GM18858 (cell line): ENCODE measurements around the gene MRPL19.
A peak's percentile ranks its signal among the peaks of the same experiment; 100 is the strongest.
"Not testable (repeated sequence)": the region's sequence is repeated elsewhere in the genome, so short reads cannot be mapped to it uniquely, and the experiment has no call there.

Experiments used
- ATAC-seq: cut with Tn5 transposase; IDR thresholded peaks from one replicate; pipeline ENCODE4 v1.9.1; 2021; ENCODE audit not compliant: unreplicated experiment

The MRPL19 gene

DNA sequence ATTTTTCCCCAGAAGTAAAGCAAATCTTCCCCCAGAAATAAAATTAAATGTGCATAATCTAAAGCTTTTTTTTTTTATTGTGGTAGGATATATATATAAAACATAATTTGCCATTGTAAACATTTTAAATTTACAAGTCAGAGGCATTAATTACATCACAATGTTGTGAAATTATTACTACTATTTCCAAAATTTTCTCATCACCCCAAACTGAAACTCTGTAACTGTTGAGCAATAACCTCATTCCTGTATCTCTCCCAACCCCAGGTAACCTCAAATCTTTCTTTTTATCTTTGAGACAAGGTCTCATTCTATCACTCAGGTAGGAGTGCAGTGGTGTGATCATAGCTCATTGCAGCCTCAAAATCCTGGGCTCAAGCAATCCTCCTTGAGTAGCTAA is 11.2 kb downstream of the MRPL19 start:
- ATAC-seq, result no peak

DNA sequence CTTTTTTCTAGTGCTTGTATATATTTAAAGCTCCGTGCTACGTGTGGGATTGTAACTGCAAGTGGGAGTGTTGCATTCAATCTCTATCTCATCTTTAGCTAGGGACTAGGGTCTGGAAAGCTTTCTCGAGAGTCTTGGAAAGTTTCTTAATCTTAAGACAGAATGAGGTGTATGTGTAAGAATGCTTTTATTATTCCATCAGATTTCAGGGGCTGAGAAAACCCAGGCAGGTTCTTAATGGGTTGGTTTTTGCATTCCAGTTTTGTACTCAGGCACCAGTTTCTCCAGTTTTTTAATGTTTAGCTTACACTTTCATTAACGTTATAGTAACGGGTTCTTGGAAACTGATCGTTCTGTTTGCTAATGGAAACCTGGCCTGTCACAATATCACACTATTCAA is 20.3 kb downstream of the MRPL19 start:
- no peak for ATAC-seq

DNA sequence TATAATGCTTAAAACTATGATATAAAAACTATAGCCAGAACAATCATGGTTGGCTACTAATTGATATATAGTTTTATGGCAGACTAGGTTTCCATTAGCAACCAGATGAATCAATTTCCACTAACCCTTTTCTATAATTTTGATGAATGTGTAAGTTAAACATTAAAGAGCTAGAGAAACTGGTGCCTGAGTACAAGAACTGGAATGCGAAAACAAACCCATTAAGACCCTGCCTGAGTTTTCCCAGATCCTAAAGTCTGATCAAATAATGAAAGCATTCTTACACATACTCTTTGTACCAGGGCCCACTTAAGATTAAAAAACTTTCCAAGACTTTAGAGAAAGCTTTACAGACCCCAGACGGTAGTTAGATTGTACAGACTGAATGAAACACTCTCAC is 21.3 kb downstream of the MRPL19 start:
- ATAC-seq, result no peak

DNA sequence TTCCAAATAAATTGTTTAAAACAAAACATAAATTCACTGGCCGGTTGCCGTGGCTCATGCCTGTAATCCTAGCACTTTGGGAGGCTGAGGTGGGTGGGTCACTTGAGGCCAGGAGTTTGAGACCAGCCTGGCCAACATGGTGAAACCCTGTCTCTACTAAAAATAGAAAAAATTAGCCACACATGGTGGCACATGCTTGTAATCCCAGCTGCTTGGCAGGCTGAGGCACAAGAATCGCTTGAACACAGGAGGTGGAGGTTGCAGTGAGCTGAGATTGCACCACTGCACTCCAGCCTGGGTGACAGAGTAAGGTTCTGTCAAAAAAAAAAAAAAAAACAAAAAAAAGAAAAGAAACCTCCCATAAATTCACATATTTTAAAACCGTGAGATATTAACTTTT is 28.8 kb downstream of the MRPL19 start:
- ATAC-seq, result not testable (repeated sequence)

DNA sequence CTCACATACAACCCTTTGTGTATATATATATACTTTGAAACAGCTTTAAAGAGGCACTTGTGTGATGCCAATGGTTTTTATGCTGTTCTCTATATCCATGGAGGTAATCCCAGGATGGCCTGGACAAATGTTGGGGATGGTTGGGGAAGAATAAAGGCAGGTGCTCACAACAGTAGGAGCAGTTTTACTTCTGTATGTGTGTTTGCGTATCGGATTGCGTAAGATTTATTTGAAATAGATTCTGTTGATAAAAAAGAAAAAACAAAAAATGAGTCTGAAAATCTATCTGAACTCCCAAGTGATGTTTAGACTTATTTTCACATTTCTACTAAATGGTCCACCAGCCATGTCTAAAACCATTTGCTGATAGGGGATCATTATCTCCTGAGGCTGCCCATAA is 29.3 kb downstream of the MRPL19 start:
- ATAC-seq, result no peak

DNA sequence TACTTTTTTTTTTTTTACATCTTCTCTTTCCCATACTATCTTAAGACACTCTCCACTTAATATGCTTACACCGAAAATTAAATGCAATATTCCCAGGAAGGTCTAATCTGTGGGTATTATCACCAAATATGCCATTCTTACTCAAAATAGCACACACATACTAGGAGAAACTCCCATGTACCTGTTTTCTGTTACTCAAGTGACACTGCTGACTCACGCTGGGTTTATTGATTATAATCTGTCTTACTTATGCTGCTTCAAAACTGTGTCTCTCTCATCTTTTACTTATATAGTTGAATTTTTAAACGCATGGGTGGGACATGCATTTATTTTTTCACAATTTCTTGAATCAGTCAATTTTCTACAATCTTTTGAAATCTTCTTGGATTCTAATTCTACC is 29.9 kb downstream of the MRPL19 start:
- no peak for ATAC-seq

DNA sequence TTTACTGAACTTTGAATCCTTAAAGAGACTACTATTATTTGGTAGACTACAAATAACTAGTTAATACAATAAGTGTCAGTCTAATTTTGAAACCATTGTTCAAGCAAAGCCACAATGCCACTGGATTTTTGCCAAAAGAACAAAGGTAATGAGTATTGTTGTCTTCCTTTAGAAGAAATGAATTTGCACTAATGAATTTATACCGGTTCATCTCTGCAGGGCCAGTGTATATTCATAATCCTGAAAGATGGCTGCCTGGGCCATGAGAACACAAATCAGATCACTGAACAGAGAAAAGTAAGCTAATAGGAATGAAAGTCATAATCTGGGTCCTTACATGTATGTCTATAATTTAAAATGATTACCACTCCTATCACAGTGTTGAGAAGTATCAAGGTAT is 33.0 kb downstream of the MRPL19 start:
- ATAC-seq, result no peak

DNA sequence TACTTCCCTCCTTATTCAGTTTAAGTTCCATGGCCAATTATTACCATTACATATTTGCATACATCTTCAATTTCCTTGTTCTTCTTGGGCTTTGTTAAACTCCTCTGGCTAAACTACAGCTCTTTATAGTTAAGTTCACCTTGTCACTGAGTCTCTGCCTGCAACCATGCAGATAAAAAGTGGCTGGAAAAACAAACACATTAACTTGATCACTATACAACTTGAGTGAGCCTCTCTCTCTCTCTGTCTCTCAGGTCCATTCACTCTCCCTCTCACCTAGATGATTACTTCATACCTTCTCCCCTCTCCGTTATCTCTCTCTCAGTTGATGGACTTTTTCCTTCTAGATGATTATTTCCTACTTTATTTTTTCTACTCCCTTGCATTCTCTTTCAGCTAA is 33.8 kb downstream of the MRPL19 start:
- ATAC-seq, result no peak

DNA sequence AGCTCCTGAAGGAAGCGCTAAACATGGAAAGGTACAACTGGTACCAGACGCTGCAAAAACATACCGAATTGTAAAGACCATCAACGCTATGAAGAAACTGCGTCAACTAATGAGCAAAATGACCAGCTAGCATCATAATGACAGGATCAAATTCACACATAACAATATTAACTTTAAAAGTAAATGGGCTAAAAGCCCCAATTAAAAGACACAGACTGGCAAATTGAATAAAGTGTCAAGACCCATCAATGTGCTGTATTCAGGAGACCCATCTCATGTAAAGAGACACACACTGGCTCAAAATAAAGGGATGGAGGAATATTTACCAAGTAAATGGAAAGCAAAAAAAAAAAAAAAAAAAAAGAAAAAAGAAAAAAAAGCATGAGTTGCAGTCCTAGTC is 36.8 kb downstream of the MRPL19 start:
- not testable (repeated sequence) for ATAC-seq

DNA sequence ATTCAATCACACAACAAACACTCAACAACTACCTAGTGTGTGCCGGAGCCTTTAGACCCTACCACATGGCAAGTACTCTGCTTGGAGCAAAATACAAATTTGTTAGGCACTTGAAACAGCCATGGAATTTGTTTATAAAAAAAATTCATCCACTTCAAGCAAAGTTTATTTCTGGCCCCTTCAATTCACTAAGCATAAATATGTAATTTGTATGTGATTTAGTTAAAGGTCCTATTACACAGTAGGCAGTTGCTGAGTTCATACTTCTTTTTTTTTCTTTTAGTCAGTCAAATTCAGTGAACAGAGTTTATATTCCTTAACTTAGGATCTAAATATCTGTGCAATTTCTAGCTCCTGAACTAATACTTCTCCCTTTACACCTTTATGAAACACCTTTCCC is 41.6 kb downstream of the MRPL19 start:
- ATAC-seq, result no peak

DNA sequence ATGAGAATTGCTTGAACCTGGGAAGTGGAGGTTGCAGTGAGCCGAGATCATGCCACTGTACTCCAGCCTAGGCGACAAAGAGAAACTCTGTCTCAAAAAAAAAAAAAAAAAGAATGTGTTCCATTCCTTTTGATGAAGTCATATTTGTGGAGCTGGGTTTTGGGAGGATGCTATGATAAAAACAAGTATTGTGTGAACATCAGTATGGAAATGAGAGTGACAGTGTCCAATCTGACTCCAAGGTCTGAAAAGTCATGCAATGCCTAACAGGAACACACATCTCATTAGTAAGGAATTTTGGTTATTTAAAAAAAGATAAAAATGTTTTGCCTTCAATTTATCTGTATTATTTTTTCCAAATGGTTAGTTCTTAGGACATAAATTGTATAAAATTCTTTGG is 52.3 kb downstream of the MRPL19 start:
- no peak for ATAC-seq

DNA sequence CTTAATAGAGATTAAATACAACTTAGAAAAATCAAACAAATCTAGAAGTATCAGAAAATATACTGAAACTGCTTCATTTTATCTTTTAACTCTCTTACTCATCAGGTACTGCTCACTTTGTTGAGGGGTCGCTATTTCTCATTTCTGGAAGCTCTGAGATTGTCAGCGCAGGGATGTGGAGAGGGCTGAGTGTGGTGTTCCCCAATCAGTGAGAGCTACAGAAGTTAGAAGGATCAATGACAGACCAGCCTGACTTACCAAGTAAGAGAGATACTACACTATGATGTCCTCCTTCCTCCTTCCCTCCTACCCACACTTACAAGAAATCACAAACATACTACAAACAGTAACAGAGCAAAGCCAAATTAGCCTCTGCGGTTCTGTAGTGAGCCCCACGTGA is 56.0 kb downstream of the MRPL19 start:
- ATAC-seq, result no peak

DNA sequence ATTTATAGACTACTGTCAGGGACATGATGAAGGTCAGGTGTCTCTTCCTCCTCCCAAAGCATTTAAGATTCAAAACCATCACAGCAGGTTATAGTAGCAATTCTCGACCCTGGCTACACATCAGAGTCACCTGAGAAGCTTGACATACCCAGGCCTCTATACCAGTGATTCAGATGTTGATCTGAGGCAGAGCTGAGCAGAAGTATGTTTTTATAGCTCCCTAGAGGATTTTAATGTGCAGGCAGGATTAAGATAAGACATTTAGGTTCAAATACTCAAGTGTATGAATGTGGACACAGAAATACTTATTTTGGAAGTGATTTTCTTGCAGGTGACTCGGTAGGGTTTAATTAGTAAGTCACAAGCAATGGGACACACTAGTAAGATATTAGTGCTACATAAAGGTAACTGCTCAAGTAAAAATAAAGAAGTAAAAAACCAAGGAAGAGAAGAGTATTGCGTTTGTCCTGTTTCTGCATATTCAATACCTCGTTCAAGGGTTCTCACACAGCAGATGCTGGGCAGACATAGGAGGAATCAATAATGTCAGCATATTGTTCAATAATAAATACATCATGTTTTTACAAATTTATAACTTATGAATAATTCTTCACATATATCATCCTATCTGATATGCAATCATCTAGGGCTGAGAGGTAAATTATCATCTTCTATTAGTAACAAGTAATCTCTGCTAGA is 57.2 kb downstream of the MRPL19 start:
- ATAC-seq, result no peak

DNA sequence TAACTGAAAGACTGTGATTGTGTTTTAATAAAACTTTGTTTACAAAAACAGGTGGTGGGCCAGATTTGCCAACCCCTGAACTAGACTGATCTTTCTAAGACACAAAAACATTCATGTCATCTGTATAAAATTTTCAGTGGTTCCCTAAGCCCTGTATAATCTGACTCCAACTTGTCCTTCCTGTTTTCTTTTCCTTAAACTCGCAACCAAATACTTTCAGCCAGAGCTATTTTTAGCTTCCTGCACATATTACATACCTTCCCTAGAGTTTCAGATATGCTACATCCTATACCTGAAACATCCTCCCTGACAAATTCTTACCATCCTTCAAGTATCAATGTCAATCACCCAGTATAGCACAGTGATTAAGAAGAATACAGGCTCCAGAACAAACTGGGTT is 59.3 kb downstream of the MRPL19 start:
- ATAC-seq, result no peak

DNA sequence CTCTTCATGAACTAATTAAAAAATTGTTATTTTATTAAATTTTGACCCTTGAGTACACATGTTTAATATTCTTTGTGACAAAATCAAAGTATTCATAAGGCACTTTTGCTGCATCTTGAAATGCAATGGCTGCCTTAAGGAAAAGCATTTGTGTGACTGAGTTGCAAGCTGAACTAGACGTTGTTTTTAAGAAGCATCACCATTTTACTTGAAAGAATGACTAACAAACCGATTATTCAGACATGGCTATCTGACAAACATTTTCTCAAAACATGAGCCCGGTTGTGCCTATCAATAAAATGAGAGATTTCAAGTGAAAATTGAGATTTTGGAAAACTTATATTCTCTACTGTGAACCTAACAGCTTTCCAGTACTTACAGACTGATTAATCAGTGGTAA is 61.3 kb downstream of the MRPL19 start:
- no peak for ATAC-seq

DNA sequence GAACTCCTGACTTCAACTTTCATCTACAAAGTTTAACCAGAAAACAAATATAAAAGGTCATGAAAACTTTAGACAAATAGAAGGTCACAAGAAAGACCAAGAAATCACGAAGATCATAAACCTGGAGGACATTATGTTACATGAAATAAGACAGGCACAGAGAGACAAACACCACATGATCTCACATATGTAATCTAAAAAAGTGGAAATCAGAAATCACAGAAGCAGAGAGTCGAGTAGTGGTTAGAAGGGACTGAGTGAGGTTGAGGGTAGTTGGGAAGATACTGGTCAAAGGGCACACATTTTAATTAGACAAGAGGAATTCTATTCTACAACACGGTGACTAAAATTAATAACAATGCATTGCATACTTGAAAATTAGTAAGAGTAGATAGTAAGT is 62.7 kb downstream of the MRPL19 start:
- no peak for ATAC-seq

DNA sequence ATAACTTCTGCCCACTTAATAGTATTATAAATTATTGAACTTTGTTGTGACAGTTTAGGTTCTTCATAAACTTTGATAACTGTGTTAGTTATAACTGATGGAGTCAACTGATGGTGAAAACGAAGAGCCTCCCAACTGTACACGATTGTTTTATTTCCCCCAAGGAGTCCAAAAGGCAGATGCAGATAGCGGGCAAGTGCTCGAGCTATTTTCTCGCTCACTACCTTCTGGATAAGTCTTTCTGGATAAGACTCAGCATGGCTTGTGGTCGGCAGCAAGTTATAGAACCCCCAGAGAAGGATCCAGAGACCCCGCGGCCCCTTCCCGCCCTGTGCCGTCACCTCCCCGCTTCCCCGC is 63.6 kb downstream of the MRPL19 start:
- no peak for ATAC-seq

DNA sequence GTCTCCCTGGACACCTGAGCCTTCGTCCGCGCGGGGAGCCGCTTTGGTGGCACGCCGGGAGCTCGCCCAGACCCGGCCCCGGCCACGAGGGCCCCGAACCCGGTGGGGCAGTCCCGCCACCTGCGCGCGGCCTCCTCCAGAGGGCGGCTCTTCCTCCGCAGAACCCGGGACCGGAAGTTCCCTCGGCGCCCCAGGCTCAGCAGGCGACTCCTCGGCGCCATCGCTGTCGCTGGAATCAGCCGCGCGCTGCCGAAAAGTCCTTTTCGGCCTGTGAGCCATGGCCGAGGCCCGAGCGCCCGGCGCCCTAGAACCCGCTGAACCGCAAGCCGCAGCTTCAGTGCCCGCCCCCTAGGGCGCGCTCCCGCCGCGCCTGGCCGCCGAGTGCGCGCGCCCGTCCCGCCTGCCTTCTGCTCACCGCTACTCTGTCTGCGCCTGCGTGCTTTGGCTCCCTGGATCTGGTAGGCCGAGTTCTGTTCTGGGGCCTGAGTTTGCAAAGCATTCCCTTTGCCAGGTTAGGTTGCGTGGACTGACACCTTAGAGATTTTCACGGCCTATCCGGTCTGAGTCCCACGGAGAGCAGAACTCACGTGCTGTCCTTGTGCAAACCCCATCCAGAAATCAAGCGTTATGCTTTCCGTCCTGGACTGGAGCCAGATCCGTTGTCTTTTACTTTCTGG is 64.1 kb downstream of the MRPL19 start, which contains the start of gene GCFC2:
TSS of gene GCFC2 (minus strand) at position 339 of the 677 bp plus-strand sequence. CDS start at position 279, 60 bp downstream.
- ATAC-seq, result peak; percentile 85

DNA sequence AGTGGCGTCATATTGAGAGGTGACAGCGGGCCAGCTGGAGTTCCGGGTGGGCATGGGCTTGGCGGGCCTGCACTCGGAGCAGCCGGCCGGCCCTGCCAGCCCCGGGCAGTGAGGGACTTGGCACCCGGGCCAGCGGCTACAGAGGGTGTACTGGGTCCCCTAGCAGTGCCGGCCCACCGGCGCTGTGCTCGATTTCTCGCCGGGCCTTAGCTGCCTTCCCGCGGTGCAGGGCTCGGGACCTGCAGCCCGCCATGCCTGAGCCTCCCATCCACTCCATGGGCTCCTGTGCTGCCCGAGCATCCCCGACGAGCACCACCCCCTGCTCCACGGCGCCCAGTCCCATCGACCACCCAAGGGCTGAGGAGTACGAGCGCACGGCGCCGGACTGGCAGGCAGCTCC is 65.0 kb downstream of the MRPL19 start:
- ATAC-seq, result not testable (repeated sequence)

DNA sequence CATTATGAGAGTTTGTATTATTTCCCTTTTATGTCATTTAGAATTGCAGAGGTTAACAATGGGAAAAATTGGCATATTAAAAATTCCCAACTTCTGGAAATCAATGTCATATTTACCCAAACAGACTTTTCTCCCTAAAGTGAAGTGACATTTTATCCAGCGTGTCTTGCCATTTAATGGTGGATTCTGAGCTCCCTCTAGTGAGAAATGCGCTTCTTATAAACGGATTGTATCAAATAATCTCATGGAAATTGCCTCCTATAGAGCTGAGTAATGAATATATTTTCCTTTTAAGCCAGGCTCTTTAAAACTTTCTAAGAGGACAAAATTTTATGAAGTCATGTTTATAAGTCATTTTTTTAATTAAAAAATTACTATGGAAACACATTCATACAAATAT is 69.8 kb downstream of the MRPL19 start:
- ATAC-seq, result no peak

DNA sequence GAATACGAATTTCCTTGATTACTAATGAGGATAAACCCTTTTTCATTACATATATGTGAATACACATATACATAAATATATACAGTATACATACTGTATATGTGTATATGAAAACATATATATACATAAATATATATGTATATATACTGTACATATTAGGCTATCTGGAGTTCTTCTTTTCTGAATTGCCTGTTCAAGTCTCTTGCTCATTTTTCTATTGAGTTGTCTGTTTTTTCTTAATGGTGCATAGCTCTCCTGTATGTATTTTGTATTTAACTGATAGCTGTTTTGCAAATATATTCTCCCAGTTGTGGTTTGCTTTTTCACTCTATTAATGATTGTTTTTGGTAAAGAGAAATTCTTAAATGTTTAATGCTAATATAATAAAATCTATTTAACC is 73.0 kb downstream of the MRPL19 start:
- ATAC-seq, result no peak

DNA sequence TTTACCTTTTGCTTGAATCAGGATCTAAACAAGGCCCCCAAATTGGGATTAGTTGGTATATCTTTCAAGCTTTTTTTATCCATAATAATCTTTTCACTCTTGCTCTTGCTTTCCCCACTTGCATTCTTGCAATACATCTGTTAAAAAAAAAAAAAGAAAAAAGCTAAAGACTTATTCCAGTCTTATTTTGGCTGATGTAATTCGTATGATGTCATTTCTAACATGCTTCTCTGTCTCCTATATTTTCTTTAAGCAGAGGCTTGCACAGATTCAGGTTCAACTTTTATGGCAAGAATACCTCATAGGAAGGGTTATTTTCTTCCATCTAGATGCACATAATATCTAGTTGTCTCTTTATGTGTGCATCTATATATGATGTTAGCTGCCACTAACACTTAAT is 73.9 kb downstream of the MRPL19 start:
- ATAC-seq, result no peak

DNA sequence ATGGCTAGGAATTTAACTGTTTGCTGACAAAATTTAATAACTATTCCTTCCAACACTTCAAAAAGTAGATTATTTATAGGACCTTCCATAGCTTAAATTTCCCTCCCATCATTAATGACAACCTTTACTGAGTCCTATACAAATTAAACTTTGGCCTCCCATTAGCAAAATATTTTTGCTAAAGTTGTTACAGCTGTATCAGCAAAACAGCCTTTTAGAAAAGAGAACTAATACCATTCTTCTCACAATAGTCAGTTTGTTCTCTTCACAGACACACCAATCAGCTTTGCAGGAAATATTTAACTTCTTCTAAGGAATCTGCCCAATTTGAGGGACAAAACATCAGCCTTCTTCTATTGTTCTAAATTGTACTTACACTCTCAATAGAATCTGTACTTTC is 76.1 kb downstream of the MRPL19 start:
- ATAC-seq, result no peak
